PC-3 (cell line): ENCODE results near the gene FBLIM1.

Source experiments
- CTCF ChIP-seq: fragments of 300-600 bp; sonication (generic); conservative IDR thresholded peaks from 2 replicates; pipeline ENCODE4 v1.5.1; 2017; ENCODE audit warnings: antibody characterized with exemption, low read depth, mild to moderate bottlenecking, low read length
- EZH2 ChIP-seq: fragments of 300-600 bp; sonication (generic); IDR thresholded peaks from one replicate; pipeline ENCODE4 v1.6.1; 2017; ENCODE audit warnings: antibody characterized with exemption, mild to moderate bottlenecking, low read length; ENCODE audit not compliant: unreplicated experiment
- EZH2phosphoT487 ChIP-seq: fragments of 300-600 bp; sonication (generic); IDR thresholded peaks from 2 replicates; pipeline ENCODE4 v1.6.1; 2018; ENCODE audit warnings: mild to moderate bottlenecking, antibody characterized with exemption, low read length, borderline replicate concordance

GRCh38 chr1:15733726-15734226 lies 24.8 kb upstream of the FBLIM1 start:
- no peak for TF ChIP-seq CTCF
- TF ChIP-seq EZH2, result no peak
- TF ChIP-seq EZH2phosphoT487, result no peak
